Natural killer cell (primary cell): Measurements from ENCODE around the gene GRM1. TPM values are rescaled to one million over a fixed set of nuclear protein-coding genes. Genes with fewer than 3 reads are reported as not detected.

ENCODE experiments used
- ATAC-seq, 3 donors: fragments of 150-1000 bp in 2 of 3; fragments of 200-7000 bp in 1 of 3; cut with Tn5 transposase; 1 replicate in 1 of 3; 2 replicates in 2 of 3; pipeline ENCODE4 v1.10.0; 2021; ENCODE audit warnings: mild to moderate bottlenecking in 2 of 3, moderate library complexity in 2 of 3
- DNase-seq, 2 donors: peaks; one replicate each; pipeline versions ENCODE4 v3.0.0 to v3.0.0-alpha.2; 2013 to 2021; ENCODE audit warnings: mixed read lengths in 1 of 2
- H3K27ac ChIP-seq: one replicate; pipeline ENCODE4 v1.5.1; 2013; ENCODE audit warnings: mild to moderate bottlenecking, low read length
- H3K27me3 ChIP-seq: one replicate; pipeline ENCODE4 v1.6.1; 2013; ENCODE audit warnings: low read length; ENCODE audit not compliant: control insufficient read depth, insufficient read depth
- H3K36me3 ChIP-seq: one replicate; pipeline ENCODE4 v1.6.1; 2013; ENCODE audit warnings: low read length; ENCODE audit not compliant: control insufficient read depth, insufficient read depth
- H3K4me1 ChIP-seq: one replicate; pipeline ENCODE4 v1.6.1; 2013; ENCODE audit warnings: low read length; ENCODE audit not compliant: control insufficient read depth, insufficient read depth
- H3K4me3 ChIP-seq: one replicate; pipeline ENCODE4 v1.5.1; 2013; ENCODE audit warnings: low read length
- H3K9me3 ChIP-seq: one replicate; pipeline ENCODE4 v1.6.1; 2013; ENCODE audit warnings: low read length; ENCODE audit not compliant: control insufficient read depth, insufficient read depth
- H3K27ac Mint-ChIP-seq, 2 donors: one replicate each; pipeline ENCODE4 v1.8.0; 2022; ENCODE audit warnings: mild to moderate bottlenecking in 2 of 2, mixed read lengths in 2 of 2, moderate library complexity in 1 of 2
- H3K27me3 Mint-ChIP-seq, 2 donors: one replicate each; pipeline ENCODE4 v1.8.0; 2022; ENCODE audit warnings: low read depth in 2 of 2, mixed read lengths in 2 of 2
- H3K36me3 Mint-ChIP-seq: one replicate; pipeline ENCODE4 v1.8.0; 2022; ENCODE audit warnings: mixed read lengths
- H3K4me1 Mint-ChIP-seq, 2 donors: one replicate each; pipeline ENCODE4 v1.8.0; 2022; ENCODE audit warnings: mixed read lengths in 2 of 2
- H3K4me3 Mint-ChIP-seq: one replicate; pipeline ENCODE4 v1.8.0; 2022; ENCODE audit warnings: mild to moderate bottlenecking, moderate library complexity, mixed read lengths
- H3K9me3 Mint-ChIP-seq, 2 donors: one replicate each; pipeline ENCODE4 v1.8.0; 2022; ENCODE audit warnings: mixed read lengths in 2 of 2
- WGBS: methylation state at CpG from one replicate; pipeline ENCODE4 v1.1.7; 2013; ENCODE audit warnings: missing lambda C conversion rate; ENCODE audit not compliant: insufficient coverage; 5-methylcytosine and 5-hydroxymethylcytosine counted together
- intact Hi-C: fragments of 100-400 bp; cut with micrococcal nuclease; formaldehyde crosslinking; loops from one replicate; pipeline ENCODE4 v1.14.2; 2022
- total RNA-seq, 4 donors: library from RNA; stranded (reverse); fragments of 120-200 nt in 1 of 4; gene quantifications; one replicate each; pipeline versions ENCODE4 v1.2.3 to v1.2.4, GENCODE V29; 2013 to 2022
- TF ChIP-seq, protein P1 (sequence below): fragments of 200-600 bp; IDR thresholded peaks from one replicate; pipeline ENCODE4 v1.8.0; 2022; ENCODE audit warnings: antibody characterized with exemption

Gene GRM1
- total RNA-seq, 3 donors from 2014 or later (not counting 1 experiment from before 2014, with no cell fraction given) = not detected

DNA sequence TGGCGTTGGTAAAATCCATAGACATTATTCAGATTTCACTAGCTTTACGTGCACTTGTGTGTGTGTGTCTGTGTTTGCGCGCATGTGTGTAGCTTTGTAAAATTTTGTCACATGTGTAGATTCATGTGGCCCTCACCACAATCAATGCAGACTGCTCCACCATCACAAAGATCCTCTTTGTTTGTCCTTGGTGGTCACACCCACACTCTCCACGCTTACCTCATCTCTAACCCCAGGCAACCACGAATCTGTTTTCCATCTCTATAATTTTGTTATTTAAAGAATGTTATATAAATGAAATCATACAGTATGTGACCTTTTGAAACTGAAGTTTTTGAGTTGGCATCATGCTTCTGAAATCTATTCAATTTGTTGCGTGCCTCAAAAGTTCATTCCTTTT, 58.5 kb downstream of the GRM1 start:
- H3K27me3 Mint-ChIP-seq = no peaks in the 10 kb centered on the region

GRCh38 chr6:146090474-146090873, 61.6 kb downstream of the GRM1 start:
- no peaks in the 10 kb centered on the region for H3K27me3 ChIP-seq
- Mint-ChIP-seq H3K4me3 (no peak overlapping the region), H3K9me3 (peaks cover 0 to 4% of the 10 kb centered on the region in 2 donors), H3K4me1 (no peaks in the 10 kb centered on the region), H3K27me3 (no peaks in the 10 kb centered on the region), H3K27ac (no peak overlapping the region), H3K36me3 (no peaks in the 10 kb centered on the region)
- DNase-seq = no peak
- no peaks in the 10 kb centered on the region for H3K36me3 ChIP-seq
- WGBS = 72% methylated on average over 3 of the region's 3 CpGs
- no peaks in the 10 kb centered on the region for H3K9me3 ChIP-seq
- no peaks in the 10 kb centered on the region for H3K4me1 ChIP-seq
- intact Hi-C loops = no loop called here
- no peak overlapping the region for H3K4me3 ChIP-seq
- TF ChIP-seq, protein P1, sequence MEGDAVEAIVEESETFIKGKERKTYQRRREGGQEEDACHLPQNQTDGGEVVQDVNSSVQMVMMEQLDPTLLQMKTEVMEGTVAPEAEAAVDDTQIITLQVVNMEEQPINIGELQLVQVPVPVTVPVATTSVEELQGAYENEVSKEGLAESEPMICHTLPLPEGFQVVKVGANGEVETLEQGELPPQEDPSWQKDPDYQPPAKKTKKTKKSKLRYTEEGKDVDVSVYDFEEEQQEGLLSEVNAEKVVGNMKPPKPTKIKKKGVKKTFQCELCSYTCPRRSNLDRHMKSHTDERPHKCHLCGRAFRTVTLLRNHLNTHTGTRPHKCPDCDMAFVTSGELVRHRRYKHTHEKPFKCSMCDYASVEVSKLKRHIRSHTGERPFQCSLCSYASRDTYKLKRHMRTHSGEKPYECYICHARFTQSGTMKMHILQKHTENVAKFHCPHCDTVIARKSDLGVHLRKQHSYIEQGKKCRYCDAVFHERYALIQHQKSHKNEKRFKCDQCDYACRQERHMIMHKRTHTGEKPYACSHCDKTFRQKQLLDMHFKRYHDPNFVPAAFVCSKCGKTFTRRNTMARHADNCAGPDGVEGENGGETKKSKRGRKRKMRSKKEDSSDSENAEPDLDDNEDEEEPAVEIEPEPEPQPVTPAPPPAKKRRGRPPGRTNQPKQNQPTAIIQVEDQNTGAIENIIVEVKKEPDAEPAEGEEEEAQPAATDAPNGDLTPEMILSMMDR = no peak
- no peak overlapping the region for H3K27ac ChIP-seq
- no peak for ATAC-seq

More for the DNA sequence above, 58.5 kb downstream of the GRM1 start:
- DNase-seq = no peak
- H3K4me3 Mint-ChIP-seq = no peak overlapping the region
- no peaks in the 10 kb centered on the region for H3K27me3 ChIP-seq
- H3K27ac ChIP-seq = no peak overlapping the region
- no peaks in the 10 kb centered on the region for H3K4me1 ChIP-seq
- H3K27ac Mint-ChIP-seq = no peak overlapping the region
- no peak for ATAC-seq
- H3K4me3 ChIP-seq = no peak overlapping the region
- no peaks in the 10 kb centered on the region for H3K9me3 ChIP-seq
- TF ChIP-seq, protein P1 = no peak
- peaks cover 6 to 7% of the 10 kb centered on the region in 2 donors for H3K9me3 Mint-ChIP-seq
- intact Hi-C loops = no loop called here
- no peaks in the 10 kb centered on the region for H3K36me3 ChIP-seq
- WGBS = 96% methylated on average over 3 of the region's 7 CpGs
- H3K4me1 Mint-ChIP-seq = no peaks in the 10 kb centered on the region
- no peaks in the 10 kb centered on the region for H3K36me3 Mint-ChIP-seq

- intact Hi-C loops = no loop called here
- Histone ChIP-seq H3K36me3 (no peaks in the 10 kb centered on the region), H3K27me3 (no peaks in the 10 kb centered on the region), H3K27ac (no peak overlapping the region), H3K9me3 (no peaks in the 10 kb centered on the region), H3K4me3 (no peak overlapping the region), H3K4me1 (no peaks in the 10 kb centered on the region)
- H3K4me1 Mint-ChIP-seq = no peaks in the 10 kb centered on the region
- H3K36me3 Mint-ChIP-seq = no peaks in the 10 kb centered on the region
- no peak overlapping the region for H3K4me3 Mint-ChIP-seq
- 73% methylated on average over 1 of the region's 3 CpGs for WGBS
- H3K27me3 Mint-ChIP-seq = no peaks in the 10 kb centered on the region
- ATAC-seq (no peak), DNase-seq (no peak)
- H3K27ac Mint-ChIP-seq = no peak overlapping the region
- TF ChIP-seq, protein P1 = no peak
- H3K9me3 Mint-ChIP-seq = peaks cover 0 to 3% of the 10 kb centered on the region in 2 donors
Measured at GRCh38 chr6:146092961-146093686, 64.3 kb downstream of the GRM1 start.

DNA sequence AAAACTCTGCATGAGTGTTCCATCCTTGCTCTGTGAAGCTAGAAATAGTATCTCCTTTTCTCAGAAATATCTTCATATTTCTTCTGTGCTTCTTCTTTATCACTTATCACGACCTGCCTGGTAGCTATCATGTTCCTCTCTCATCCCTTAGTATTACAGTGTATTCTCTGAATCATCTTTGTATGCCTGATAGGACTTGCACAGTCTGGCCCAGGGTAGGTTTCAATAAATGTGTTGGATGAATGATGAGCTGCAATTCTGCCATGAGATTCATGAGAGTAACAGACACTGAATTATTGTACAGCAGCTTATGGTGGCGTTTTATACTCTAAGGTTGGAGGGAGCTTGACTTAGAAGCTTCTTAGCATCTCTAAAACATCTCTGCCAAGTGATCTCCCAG, 66.6 kb downstream of the GRM1 start:
- no peak for ATAC-seq
- no peaks in the 10 kb centered on the region for H3K27me3 Mint-ChIP-seq

More for the DNA sequence above, 66.6 kb downstream of the GRM1 start:
- no peaks in the 10 kb centered on the region for H3K36me3 ChIP-seq
- TF ChIP-seq, protein P1 = no peak
- intact Hi-C loops = no loop called here
- no peaks in the 10 kb centered on the region for H3K4me1 ChIP-seq
- no peaks in the 10 kb centered on the region for H3K27me3 ChIP-seq
- Mint-ChIP-seq H3K36me3 (no peaks in the 10 kb centered on the region), H3K27ac (no peak overlapping the region), H3K4me3 (no peak overlapping the region), H3K9me3 (peaks cover 0 to 3% of the 10 kb centered on the region in 2 donors), H3K4me1 (no peaks in the 10 kb centered on the region)
- H3K27ac ChIP-seq = no peak overlapping the region
- H3K9me3 ChIP-seq = no peaks in the 10 kb centered on the region
- H3K4me3 ChIP-seq = no peak overlapping the region
- DNase-seq = no peak
- WGBS = 57% methylated on average over 2 of the region's 2 CpGs
